ENCODE measurements around the gene CCND1. TPM values are rescaled to one million over a fixed set of nuclear protein-coding genes. Genes with fewer than 3 reads are reported as not detected.

The CCND1 gene
- polyA plus RNA-seq, 4 donors, result 6.2 to 53.8 (median 15.6) TPM

DNA sequence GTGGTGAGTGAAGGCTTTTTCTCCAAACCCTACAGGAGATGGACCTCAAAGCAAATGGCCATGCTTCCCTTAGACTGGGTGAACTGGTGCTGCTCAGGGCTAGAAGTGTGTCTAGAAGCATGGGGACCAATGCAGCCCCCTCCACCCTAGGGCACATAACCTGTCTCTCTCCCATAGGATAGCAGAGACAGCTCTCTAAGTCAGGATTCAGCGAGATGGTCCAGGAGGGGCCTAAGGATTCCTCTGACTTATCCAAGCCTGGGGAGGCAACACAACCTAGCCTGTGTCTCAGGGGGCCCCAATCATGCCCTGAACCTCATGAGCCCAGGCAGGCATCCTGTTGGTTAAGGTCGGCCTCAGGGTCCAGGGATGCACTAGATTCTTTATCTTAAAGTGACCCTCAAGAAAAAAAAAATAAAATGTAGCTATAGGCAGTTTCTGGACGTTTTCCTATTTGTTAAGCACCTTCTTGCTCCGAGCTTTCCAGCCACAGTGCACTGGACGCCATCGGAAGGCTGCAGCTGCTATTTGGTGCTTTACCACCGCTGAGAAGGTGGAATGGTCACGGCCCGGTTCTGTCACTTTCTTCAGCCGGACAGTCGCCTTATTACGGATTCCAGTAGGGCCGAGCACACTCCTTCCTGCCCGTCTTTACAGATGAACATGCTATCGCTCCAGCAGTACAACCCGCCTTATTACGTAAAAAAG lies 5.0 kb upstream of the CCND1 start:
- Histone ChIP-seq H3K36me3 (ENCODE audit: control insufficient read depth in 3 of 3, insufficient read depth in 2 of 3, low read depth in 1 of 3, low read length in 3 of 3) (no peaks in the 10 kb centered on the region), H3K4me3 (ENCODE audit: low read depth in 1 of 3, low read length in 3 of 3) (peak overlapping the region in 1 of 3 donors; percentile 11), H3K27me3 (ENCODE audit: control insufficient read depth in 3 of 3, insufficient read depth in 3 of 3, low read length in 3 of 3) (peaks cover 2 to 20% (median 9%) of the 10 kb centered on the region in 3 donors), H3K9me3 (ENCODE audit: control insufficient read depth in 2 of 2, insufficient read depth in 1 of 2, low read depth in 1 of 2, low read length in 1 of 2) (no peaks in the 10 kb centered on the region), H3K4me1 (ENCODE audit: control insufficient read depth in 3 of 3, insufficient read depth in 2 of 3, low read depth in 1 of 3, low read length in 2 of 3) (peaks cover 0 to 41% (median 16%) of the 10 kb centered on the region in 3 donors), H3K27ac (ENCODE audit: low read depth in 1 of 3, low read length in 2 of 3) (no peak overlapping the region)
- no peak for FAIRE-seq
- DNase-seq, result no peak
- 28 to 34% (median 33%) methylated on average over 17 of the region's 17 CpGs for WGBS, 3 donors

DNA sequence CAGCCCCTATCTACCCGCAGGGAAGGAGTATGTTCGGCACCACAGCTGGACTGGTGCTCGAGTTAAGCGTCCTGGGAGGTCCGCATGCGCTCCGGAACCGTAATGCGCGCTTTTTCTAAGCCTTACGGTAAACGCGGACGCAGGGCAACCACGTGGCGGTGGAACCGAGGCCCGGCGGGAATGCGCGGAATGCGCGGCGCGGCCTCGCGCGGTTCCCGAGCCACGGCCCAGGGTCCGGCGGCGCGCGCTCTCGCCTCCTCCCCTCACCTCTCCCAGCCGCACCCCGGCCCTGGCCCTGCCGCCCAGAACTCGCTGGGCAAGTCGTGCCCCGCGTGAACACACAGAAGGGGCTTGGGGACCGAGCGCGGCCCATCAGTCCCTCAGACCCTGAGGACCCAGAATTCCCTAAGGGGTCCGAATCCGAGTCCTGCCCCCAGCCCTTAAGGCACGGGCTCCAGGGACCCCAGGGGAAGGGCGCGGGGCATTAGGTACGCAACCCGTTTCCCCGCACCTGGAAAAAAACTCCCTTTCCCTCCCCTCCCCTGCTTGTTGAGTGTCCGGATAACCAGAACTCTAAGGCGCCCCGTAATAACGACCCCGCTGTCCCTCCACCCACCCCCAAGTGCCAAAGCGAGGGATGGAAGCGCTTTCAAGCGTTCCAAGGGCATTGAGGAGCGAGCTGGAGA lies 4.3 kb upstream of the CCND1 start:
- no peak for FAIRE-seq

DNA sequence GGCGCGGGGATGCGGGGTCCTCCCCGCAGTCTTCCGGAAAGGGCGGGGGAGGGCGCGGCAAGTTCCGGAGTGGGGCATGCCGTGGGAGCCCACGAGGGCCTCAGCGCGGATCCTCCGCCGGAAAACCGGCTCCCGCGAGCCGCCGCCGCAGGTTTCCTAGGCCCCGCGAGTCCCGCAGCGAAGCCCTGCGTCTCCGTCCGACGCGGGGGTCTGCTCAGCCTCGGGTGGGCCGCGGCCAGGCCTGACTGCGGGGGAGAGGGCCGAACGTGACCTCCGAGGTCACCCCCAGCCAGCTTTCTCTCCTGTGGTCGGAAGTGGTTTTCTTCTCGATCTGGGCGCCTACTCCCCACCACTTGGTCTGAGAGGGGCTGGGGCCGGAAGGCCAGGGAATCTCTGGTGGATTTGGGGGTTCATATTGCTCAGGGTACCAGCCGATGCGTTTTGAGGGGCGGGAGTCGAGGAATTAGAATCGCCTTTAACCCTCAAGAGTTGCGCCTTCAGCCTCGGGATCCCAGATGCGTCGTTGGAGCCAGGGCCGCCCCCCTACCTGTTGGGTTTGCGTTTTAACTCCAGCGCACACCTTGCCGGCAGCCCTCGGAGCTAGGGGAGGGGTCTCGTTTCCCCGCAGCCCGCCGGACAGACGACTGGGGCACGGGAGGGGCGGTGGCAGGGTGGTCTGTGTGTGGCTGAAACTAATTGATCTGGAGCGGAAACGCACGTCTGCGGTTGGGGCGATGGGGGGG lies 3.6 kb upstream of the CCND1 start:
- FAIRE-seq (no peak), DNase-seq (no peak)
- Histone ChIP-seq H3K36me3 (ENCODE audit: control insufficient read depth in 3 of 3, insufficient read depth in 2 of 3, low read depth in 1 of 3, low read length in 3 of 3) (no peaks in the 10 kb centered on the region), H3K27me3 (ENCODE audit: control insufficient read depth in 3 of 3, insufficient read depth in 3 of 3, low read length in 3 of 3) (peaks cover 2 to 20% (median 13%) of the 10 kb centered on the region in 3 donors), H3K4me1 (ENCODE audit: control insufficient read depth in 3 of 3, insufficient read depth in 2 of 3, low read depth in 1 of 3, low read length in 2 of 3) (peaks cover 0 to 41% (median 16%) of the 10 kb centered on the region in 3 donors), H3K27ac (ENCODE audit: low read depth in 1 of 3, low read length in 2 of 3) (peak overlapping the region in 2 of 3 donors; percentile 70 to 84), H3K9me3 (ENCODE audit: control insufficient read depth in 2 of 2, insufficient read depth in 1 of 2, low read depth in 1 of 2, low read length in 1 of 2) (no peaks in the 10 kb centered on the region), H3K4me3 (ENCODE audit: low read depth in 1 of 3, low read length in 3 of 3) (peak overlapping the region in 2 of 3 donors; percentile 25 to 31)
- WGBS, 3 donors, result 3 to 6% (median 4%) methylated on average over 59 to 67 of the region's 67 CpGs

More for the DNA sequence above, 4.3 kb upstream of the CCND1 start:
- H3K9me3 ChIP-seq (ENCODE audit: control insufficient read depth in 2 of 2, insufficient read depth in 1 of 2, low read depth in 1 of 2, low read length in 1 of 2), result no peaks in the 10 kb centered on the region
- peaks cover 2 to 20% (median 13%) of the 10 kb centered on the region in 3 donors for H3K27me3 ChIP-seq (ENCODE audit: control insufficient read depth in 3 of 3, insufficient read depth in 3 of 3, low read length in 3 of 3)
- H3K4me3 ChIP-seq (ENCODE audit: low read depth in 1 of 3, low read length in 3 of 3), result peak overlapping the region in 2 of 3 donors; percentile 25 to 31
- WGBS, 3 donors, result 3 to 4% (median 3%) methylated on average over 51 to 63 of the region's 63 CpGs
- H3K36me3 ChIP-seq (ENCODE audit: control insufficient read depth in 3 of 3, insufficient read depth in 2 of 3, low read depth in 1 of 3, low read length in 3 of 3), result no peaks in the 10 kb centered on the region
- peak overlapping the region in 1 of 3 donors; percentile 5 for H3K27ac ChIP-seq (ENCODE audit: low read depth in 1 of 3, low read length in 2 of 3)
- peak; percentile 58 to 87 for DNase-seq
- H3K4me1 ChIP-seq (ENCODE audit: control insufficient read depth in 3 of 3, insufficient read depth in 2 of 3, low read depth in 1 of 3, low read length in 2 of 3), result peaks cover 0 to 41% (median 16%) of the 10 kb centered on the region in 3 donors

DNA sequence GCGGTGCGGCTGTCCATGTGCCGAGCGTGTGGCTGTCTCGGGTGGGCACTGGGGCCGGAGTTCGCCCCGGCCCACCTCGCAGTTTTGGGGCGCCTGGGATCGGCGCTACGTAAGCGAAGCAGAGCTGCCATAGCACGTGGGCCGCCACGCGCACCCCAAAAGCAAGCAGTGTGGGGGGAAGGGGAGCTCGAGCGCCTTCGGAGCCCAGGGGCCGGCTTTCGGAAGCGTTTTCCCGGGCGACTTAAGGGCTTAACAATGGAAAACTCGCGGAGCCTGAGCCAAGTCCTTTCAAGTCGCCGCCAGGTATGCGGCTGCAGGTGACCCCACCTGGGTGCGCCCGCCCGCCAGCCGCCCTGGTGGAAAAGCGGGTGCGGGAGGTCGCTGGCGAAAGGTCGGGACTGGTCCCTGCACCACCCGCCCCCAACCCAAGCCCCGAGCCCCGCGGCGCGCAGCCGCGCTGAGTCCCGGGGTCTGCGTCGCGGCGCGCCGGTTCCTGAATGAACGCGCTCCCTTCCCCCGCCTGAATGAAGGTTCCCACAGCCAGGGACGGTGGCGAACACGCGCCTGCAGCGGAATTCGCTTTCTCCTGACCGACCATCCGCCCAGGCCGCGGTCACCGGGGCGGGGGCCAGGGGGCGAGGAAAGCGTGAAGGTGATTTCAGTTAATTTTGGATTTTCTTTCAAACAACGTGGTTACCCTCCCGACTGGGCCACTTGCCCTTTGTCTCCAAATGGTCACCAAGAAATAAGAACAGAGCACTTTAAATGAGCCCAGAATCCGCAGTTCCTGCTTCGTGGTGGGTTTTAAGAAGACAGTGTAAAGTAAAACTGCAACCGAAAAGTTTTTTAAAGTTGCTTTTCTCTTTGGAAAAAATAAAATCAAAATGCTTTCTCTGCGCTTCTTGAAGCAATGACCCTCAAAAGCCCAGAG lies 2.8 kb upstream of the CCND1 start:
- Histone ChIP-seq H3K4me3 (ENCODE audit: low read depth in 1 of 3, low read length in 3 of 3) (peak overlapping the region in 2 of 3 donors; percentile 25 to 50), H3K4me1 (ENCODE audit: control insufficient read depth in 3 of 3, insufficient read depth in 2 of 3, low read depth in 1 of 3, low read length in 2 of 3) (peaks cover 0 to 41% (median 16%) of the 10 kb centered on the region in 3 donors), H3K27me3 (ENCODE audit: control insufficient read depth in 3 of 3, insufficient read depth in 3 of 3, low read length in 3 of 3) (peaks cover 2 to 20% (median 13%) of the 10 kb centered on the region in 3 donors), H3K36me3 (ENCODE audit: control insufficient read depth in 3 of 3, insufficient read depth in 2 of 3, low read depth in 1 of 3, low read length in 3 of 3) (no peaks in the 10 kb centered on the region), H3K27ac (ENCODE audit: low read depth in 1 of 3, low read length in 2 of 3) (peak overlapping the region in 2 of 3 donors; percentile 70 to 84), H3K9me3 (ENCODE audit: control insufficient read depth in 2 of 2, insufficient read depth in 1 of 2, low read depth in 1 of 2, low read length in 1 of 2) (no peaks in the 10 kb centered on the region)
- FAIRE-seq, result no peak
- peak; percentile 56 to 90 for DNase-seq
- WGBS, 3 donors, result 1 to 3% (median 2%) methylated on average over 58 to 78 of the region's 78 CpGs

DNA sequence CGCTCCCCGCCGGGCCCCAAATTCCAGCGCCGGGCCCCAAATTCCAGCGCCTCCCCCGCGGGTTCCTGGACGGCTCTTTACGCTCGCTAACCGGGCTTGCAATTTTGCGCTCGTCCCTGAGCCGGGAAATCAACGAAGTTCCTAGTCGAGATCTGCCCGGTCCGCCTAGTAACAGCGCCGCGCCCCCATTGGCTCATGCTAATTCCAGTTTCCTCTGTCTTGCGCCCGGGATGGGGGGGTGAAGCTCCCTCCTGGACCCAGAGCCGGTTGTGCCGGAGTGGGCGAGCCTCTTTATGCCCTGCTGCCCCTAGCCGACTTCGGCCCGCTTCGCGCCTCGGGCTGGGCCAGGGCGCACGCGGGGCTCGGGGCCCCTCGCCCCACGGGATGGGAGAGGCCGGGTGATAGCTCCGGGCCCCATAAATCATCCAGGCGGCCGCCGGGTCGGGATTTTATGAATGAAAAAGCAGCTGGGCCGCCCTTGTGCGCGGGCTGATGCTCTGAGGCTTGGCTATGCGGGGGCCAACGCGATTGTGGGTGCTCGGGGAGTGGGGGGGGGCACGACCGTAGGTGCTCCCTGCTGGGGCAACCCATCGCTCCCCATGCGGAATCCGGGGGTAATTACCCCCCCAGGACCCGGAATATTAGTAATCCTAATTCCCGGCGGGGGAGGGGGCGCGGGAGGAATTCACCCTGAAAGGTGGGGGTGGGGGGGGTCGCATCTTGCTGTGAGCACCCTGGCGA lies 1.8 kb upstream of the CCND1 start:
- Histone ChIP-seq H3K27me3 (ENCODE audit: control insufficient read depth in 3 of 3, insufficient read depth in 3 of 3, low read length in 3 of 3) (peaks cover 2 to 20% (median 13%) of the 10 kb centered on the region in 3 donors), H3K4me1 (ENCODE audit: control insufficient read depth in 3 of 3, insufficient read depth in 2 of 3, low read depth in 1 of 3, low read length in 2 of 3) (peaks cover 2 to 49% (median 16%) of the 10 kb centered on the region in 3 donors), H3K4me3 (ENCODE audit: low read depth in 1 of 3, low read length in 3 of 3) (peak overlapping the region; percentile 25 to 50 (median 33)), H3K9me3 (ENCODE audit: control insufficient read depth in 2 of 2, insufficient read depth in 1 of 2, low read depth in 1 of 2, low read length in 1 of 2) (no peaks in the 10 kb centered on the region), H3K27ac (ENCODE audit: low read depth in 1 of 3, low read length in 2 of 3) (peak overlapping the region; percentile 63 to 84 (median 70)), H3K36me3 (ENCODE audit: control insufficient read depth in 3 of 3, insufficient read depth in 2 of 3, low read depth in 1 of 3, low read length in 3 of 3) (peaks cover 0 to 8% (median 0%) of the 10 kb centered on the region in 3 donors)
- 1 to 2% (median 1%) methylated on average over 64 of the region's 64 CpGs for WGBS, 3 donors
- peak; percentile 93 to 98 for DNase-seq
- FAIRE-seq, result no peak

DNA sequence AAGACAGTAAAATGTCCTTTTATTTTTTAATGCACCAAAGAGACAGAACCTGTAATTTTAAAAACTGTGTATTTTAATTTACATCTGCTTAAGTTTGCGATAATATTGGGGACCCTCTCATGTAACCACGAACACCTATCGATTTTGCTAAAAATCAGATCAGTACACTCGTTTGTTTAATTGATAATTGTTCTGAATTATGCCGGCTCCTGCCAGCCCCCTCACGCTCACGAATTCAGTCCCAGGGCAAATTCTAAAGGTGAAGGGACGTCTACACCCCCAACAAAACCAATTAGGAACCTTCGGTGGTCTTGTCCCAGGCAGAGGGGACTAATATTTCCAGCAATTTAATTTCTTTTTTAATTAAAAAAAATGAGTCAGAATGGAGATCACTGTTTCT lies 1.1 kb upstream of the CCND1 start:
- no peak for FAIRE-seq
- Histone ChIP-seq H3K4me3 (ENCODE audit: low read depth in 1 of 3, low read length in 3 of 3) (peak overlapping the region in 1 of 3 donors; percentile 98), H3K9me3 (ENCODE audit: control insufficient read depth in 2 of 2, insufficient read depth in 1 of 2, low read depth in 1 of 2, low read length in 1 of 2) (no peaks in the 10 kb centered on the region), H3K27ac (ENCODE audit: low read depth in 1 of 3, low read length in 2 of 3) (peak overlapping the region in 1 of 3 donors; percentile 93), H3K4me1 (ENCODE audit: control insufficient read depth in 3 of 3, insufficient read depth in 2 of 3, low read depth in 1 of 3, low read length in 2 of 3) (peaks cover 3 to 56% (median 16%) of the 10 kb centered on the region in 3 donors), H3K36me3 (ENCODE audit: control insufficient read depth in 3 of 3, insufficient read depth in 2 of 3, low read depth in 1 of 3, low read length in 3 of 3) (peaks cover 0 to 15% (median 0%) of the 10 kb centered on the region in 3 donors), H3K27me3 (ENCODE audit: control insufficient read depth in 3 of 3, insufficient read depth in 3 of 3, low read length in 3 of 3) (peaks cover 2 to 20% (median 13%) of the 10 kb centered on the region in 3 donors)
- WGBS, 3 donors, result 1 to 11% (median 3%) methylated on average over 9 of the region's 9 CpGs
- peak in 1 of 2 donors; percentile 13 for DNase-seq

All from small intestine (tissue), 7 donors.